ENCODE results near the gene TPPP3.

TPPP3 gene

DNA sequence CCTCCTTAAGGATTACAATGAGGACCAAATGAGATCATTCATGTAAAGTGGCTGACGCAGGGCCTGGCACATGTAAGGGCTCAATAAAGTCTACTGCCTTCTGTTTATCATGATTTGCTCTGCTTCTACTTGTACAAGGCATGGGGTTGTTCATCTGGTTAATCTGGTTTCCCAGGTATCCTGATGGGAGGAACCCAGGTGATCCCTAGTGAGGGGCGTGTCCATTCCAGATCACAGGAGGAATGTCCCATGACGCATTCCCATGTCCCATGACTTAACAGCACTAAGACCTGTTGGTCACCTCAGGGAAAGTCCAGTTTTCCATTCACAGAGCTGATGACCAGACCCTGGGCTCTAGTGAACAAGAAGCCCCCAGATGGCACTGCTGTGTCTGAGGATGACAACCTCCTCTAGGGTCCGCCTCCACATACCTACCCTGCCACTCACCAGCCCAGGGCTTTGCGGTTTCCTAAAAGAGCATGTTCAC lies 11.5 kb upstream of the TPPP3 start:
- peak; percentile 30 for DNase-seq (ENCODE audit: low read depth)

DNA sequence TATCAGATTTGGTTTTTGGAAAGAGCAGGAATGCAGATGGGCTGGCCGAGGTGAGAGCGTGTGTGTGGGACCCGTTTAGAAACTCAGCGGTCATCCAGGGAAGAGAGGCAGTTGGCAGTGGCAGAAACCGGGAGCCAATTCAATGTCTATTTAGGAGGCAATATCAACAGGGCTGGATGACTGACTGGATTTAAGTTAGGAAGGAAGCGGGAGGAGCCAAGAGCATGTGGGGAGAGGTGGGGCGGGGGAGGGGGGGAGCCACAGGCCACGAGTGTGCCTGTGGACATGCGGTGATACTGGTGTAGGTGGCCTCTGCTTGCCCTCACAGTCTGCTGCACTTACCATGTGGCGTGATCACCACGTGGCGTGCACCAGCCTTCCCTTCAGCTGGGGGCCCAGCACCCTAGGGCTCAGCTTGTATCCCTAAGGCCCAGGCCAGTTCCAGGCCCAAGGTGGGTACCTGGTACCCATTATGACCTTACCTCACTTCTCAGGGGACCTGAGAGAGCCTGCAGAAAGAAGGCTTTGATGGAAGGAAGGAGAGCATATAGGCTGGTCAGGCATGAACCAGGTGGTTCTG lies 10.8 kb upstream of the TPPP3 start:
- no peak for DNase-seq (ENCODE audit: low read depth)

DNA sequence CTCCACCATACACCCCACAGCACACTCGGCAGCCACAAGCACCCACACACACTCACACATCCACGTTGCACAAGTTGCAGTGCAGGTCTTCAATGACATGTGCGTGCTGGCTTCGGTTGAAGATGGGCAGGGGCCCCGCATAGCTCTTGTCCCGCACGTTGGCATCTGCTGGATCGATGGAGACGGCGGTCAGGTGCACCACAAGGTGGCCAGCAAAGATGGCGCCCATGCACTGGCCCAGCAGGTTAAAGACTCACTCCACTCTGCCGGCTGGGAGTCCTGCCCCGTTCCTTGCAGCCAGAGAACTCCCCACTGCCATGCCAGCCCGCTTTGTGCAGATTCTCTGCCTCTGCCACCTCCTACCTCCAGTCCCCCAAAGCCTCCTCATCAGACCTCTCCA lies 7.6 kb upstream of the TPPP3 start:
- no peak for DNase-seq (ENCODE audit: low read depth)

DNA sequence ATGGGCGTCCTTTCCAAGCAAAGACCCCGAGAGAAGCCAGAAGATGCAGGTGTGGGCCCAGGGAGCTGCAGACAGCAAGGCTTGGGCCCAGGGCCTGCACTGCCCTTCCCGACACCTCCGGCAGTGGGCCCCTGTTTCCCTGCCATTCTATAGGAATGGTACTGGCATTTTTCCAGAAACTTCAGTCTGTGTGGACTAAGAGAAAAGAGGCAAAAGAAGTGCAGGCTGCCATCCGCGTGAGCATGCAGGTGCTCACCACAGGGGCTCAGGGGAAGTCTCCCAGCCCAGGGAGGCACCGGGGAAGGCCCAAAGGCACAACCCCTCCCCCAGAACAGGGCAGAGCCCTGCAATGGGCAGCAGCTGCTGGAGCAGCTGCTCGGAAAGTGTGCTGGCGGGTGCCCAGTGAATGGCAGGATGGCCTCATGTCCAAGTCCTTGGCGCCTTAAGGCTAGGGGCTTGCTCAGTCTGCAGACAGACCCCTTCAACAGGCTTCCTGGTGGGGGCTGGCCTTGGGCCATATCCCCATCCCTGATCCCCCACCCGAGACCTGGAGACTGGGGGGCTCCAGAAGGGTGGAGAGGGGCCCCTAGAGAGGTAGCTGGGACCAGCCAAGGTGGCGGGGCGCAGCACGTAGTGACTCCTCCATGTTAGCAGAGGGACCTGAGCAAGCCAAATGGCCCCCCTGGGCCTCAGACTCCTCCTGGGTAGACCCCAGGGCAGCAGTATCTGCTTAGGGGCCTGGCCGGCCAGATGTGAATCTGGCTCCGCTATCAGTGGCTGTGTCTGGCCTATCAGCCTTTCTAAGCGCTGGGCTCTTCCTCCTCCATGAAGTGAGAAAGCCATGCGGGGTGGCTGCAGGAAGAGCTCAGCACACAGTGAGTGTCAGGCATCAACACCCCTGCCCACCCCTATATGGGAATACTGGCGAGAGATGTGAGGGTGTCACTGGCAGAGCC lies 6.7 kb upstream of the TPPP3 start:
- DNase-seq (ENCODE audit: low read depth): no peak

DNA sequence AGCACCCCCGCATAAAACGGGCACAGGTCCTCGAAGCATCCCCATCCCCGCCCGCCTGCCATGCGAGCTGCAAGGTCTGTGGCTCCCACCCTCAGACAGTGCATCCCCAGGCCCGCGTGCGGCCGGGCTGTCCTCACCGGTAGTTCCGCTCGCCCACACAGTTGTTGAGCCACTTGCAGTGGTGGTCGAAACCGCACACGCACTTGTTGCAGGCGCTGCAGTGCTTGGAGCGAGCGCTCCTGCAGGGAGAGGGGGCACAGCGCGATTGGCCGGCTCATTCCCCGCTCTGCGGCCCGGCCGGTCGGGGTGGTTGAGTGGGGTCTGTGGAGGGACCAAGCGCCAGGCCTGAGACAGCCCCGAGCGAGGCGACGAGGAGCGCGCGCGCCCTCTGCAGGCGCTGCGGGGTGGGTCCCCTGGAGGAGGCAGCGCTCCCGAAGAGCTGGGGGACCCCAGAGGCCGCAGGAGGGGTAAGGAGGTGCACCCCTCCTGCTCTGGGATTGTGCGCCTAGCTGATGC lies 6.0 kb upstream of the TPPP3 start:
- no peak for DNase-seq (ENCODE audit: low read depth)

DNA sequence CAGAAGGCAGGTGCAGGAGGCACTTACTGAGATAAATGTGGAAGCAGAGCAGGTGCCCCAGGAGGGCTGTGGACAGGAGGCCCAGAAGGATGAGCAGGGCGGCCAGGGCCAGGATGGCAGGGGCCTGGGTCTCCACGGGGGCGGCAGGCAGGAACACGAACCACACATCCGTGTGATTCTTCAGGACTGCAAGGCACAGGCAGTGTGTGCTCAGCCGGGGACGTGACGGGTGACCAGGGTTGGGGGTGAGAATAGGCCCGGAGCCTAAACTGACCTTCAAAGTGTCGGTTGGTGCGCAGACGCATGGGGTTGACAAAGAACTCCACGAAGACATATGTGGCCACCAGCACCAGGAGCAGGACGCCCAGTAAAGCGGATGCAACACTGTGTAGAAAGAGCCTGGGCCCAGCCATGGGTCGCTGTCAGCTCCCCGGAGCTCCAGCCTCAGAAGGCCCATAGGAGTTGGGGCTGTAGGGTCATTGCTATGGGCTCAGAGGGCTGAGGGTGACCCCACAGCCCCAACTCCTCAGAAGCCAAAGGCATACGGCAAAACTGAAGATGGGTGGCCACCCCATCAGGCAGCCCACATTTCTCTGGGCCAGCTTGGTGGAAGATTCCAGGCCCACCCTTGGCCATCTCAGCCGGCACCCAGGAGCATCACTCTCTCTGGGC lies 5.4 kb upstream of the TPPP3 start:
- DNase-seq (ENCODE audit: low read depth): no peak

DNA sequence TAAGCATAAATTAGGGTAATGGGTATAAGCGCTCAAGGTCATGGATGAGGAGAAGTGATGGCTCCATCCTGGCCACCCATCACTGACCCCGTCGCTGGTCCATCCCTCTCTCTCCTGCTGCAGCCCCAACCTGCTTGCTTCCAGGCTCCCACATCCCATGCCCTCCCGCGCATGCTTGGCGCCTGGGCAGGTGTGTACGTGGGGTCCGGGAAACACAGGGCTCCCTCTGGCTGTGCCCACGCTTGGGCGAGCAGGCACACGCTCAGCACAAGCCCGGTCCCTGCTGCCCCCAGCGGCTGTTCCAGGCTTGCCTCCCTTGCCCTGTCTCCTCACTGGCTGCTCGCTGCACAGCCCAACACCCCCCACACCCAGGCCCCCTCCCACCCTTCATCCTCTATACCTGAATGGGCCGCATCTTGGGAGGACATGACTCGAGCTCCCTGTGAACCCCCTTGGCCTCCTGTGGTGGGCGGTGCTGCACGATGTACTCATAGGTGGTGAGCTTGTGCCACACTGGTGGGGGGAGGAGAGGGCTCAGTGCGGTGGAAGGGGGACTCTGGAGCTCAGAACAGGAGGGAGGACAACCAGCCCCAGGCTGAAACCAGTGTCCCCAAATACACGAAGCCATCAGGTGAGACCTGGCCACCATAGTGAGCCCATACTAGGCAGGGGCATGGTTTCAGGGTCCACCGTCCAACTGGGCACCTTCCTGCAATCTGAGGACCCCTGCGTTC lies 4.7 kb upstream of the TPPP3 start:
- no peak for DNase-seq (ENCODE audit: low read depth)

DNA sequence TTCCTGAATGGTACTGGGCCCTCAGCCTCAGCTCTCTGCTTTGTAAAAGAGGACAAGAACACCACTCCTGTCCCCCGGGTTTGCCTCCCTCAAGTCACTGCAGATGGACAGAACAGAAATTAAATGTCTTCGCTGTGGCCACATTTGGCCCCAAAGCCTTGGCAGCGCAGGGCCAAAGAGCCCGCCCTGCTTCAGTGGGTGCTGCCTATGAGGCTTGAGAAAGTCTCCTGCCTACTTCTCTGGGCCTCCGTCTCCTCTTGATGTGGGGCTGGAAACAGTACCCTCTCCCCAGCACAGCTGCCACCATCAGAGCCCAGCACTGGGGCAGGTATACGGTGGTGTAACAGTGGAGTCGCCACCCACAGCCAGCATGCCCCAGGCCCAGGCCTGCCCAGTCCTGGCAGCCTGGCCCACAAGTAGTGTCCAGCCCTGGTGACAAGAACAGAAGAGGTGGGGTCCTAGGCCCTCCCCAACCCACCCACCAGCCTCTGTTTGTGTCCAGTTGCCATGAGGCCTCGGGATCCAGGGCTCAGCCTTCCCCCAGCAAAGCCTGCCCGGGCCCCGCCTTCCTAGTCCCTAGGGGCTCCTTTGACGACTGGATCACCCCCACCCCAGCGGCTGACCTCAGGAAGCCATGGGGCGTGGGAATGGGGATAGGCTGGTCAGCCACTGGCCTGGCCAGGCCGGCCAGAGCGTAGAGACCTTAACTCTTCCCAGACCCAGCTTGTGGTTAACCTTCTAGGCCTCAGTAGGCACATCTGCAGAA lies 3.9 kb upstream of the TPPP3 start:
- no peak for DNase-seq (ENCODE audit: low read depth)

DNA sequence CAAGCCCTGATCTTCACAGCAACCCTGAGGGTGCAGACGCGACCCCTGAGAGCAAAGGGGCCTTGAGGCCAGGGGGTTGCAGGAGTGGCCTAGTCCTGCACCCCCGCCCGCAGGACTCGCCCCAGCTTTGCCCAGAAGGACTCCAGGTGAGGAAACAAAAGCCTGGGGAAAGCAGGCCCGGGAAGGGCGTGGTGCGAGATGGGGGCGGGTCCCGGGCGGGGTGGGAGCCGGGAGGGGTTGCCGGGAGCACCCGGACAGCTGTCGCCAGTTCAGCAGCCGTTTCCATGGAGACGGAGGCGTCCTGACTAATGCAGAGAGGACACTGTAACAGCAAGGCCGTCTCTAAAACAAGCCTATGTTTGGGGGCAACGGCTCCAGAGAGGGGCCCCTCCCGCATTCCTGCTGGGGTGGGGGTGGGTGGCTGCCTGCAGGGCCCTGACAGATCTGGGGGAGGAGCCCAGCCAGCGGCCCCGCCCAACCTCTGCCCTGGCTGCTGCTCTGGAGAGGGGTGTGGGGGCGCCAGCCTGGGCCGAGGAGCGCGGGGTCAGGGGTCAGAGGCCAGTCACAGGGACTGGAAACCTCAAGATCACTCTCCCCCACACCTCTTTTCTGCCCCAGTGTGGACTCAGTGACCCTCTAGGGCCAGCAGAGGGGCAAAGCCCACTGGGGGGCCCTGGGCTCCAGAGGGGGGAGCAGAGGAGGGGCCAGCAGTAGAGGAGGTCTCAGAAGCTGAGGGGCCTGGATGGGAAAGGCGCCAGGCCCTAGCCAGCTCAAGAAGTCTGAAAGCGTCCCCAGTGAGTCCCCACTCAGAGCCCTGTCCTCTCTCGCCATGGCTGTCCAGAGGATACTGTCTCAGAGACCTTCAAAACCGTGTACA lies 3.1 kb upstream of the TPPP3 start:
- peak; percentile 87 for DNase-seq (ENCODE audit: low read depth)

DNA sequence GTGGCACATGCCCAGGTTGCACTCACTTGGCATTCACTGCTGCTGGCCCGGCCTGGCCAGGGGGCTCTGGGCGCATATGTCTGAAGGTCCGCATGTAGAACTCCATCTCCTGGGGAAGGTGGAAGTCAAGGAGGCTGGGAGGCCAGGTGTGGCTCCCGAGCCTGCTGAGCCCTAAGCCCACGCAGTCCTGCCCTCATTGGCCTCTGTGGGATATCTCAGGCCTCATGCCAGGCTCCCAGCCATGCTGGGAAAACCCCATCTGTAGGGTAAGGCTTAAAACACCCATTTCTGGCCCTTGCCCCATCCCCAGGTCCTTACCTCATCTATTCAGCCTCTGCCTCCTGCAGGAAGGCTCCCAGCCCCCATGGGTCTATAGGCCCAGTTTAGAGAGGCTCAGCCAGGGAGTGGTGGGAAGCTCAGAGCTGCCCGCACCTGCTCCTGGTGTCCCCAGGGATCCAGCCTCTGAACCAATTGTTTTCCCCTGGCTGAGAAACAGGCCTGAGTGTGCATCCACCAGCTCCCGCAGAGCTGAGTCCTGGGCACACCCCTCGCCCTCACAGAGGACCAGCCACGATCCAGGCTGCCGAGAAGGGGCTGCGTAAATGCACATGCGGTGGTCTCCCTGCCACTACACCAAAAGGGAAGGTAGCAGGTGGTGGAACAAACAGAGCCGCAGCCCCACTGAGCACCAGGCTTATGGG lies 2.3 kb upstream of the TPPP3 start:
- DNase-seq (ENCODE audit: low read depth): no peak

DNA sequence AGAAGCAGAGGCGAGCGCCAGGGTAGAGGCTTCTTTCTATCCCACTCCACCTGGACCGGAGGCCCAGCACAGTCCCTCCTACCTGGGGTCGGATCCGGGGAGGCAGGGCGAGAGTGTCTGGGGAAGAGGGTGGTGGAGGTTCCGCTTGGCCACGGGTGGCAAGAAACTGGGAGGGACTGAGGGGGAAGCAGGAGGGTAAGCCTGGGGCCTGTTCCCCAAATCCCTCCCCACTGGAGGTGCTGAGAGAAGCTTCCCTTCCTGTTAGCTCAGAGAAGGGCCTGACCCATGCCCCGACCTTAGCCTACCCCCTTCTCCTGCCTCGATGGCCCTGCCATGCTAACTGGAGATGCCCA lies 1.8 kb upstream of the TPPP3 start:
- DNase-seq (ENCODE audit: low read depth): no peak

DNA sequence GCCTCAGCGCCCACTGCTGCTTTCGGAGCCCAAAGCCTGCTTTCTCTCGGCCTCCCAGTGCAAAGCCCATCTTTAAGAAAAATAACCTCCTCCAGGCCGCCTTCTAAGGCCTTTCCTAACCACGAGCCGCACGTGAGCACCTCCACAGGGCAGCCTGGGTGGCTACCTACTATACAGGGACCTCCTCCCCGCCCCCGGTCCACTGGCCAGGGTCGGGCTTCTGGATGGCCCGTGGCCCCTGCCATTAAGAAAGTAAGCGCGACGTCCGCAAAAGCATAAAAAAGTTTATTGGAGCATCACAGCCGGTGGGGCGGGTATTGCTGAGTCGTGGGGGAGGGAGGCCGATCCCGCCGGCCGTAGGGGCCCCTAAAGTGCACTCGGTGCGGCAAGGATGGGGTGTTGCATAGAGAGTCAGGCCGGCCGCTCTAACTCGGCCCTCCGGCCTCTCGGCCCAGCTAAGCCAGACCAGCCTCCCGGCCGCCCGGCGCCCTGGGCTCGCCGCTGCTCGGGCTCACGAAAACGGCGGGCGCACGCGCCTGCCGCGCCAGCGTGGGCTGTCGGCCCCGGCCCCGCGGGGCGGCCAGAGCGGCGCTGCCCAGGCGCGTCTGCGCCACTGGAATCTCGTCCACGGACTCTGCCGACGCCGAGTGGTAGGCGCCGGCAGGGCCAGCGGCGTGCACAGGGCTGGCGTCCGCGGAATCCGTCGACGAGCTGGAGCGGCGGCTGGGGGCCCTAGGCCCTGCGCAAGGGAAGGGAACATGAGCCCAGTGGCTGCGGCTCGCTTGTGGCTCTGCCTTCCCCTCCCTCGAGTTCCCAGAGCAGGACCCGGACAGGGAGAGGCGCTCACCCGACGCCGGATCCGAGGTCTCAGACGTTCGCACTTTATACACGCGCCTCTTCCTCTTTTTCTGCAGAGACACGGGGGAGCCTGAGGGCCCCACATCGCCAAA lies 1.1 kb upstream of the TPPP3 start:
- DNase-seq (ENCODE audit: low read depth): no peak

DNA sequence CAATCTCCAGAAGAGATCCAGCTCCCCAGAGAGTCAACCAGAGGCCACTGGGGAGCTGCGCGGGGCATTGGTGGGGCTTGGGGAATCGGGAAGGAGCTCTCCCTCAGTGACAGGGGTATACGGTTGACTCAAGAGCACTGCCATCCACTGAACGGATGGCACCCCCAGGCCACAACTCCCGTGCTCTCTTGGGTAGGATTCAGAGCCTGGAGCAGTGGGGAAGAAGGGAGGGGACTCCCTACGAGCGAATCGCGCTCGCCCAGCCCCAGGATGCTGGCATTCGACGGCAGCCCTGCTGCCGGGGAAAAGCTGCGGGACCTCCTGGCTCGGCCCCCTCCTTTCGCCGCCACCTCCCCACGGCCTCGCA lies 473 bp upstream of the TPPP3 start:
- DNase-seq (ENCODE audit: low read depth): no peak

DNA sequence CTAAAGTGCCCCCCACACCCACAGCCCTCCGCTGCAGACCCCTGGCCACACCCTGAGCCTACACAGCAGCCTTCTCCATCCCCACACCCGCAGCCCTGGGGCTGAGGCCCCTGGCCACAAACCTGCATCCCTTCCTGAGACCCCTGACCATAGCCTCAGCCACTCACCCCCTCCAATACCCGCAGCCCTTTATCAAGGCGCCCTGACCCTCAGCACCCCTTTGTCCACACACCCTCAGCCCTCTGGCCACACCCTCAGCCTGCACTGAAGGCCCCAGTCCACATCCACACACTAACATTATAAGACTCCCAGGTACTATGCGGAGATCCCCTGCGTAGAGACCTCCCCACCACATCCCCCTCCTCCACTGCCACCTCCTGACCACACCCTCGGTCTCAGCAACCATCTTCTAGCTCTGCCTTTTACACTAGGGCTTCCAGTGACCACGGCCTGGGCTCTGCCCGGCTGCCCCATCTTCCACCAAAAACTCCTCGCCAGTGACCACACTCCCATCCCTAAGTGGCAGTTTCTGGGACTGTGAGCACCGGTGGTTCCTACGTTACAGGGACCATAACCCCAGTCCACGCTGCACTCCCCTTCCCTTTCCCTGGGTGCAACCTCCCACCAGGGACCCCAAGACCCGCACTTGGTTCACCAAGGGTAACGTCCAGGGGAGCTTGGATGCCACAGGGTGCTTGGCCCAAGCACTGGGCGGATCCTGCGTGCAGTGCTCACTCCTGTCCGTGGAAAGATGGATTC lies 818 bp downstream of the TPPP3 start:
- no peak for DNase-seq (ENCODE audit: low read depth)

DNA sequence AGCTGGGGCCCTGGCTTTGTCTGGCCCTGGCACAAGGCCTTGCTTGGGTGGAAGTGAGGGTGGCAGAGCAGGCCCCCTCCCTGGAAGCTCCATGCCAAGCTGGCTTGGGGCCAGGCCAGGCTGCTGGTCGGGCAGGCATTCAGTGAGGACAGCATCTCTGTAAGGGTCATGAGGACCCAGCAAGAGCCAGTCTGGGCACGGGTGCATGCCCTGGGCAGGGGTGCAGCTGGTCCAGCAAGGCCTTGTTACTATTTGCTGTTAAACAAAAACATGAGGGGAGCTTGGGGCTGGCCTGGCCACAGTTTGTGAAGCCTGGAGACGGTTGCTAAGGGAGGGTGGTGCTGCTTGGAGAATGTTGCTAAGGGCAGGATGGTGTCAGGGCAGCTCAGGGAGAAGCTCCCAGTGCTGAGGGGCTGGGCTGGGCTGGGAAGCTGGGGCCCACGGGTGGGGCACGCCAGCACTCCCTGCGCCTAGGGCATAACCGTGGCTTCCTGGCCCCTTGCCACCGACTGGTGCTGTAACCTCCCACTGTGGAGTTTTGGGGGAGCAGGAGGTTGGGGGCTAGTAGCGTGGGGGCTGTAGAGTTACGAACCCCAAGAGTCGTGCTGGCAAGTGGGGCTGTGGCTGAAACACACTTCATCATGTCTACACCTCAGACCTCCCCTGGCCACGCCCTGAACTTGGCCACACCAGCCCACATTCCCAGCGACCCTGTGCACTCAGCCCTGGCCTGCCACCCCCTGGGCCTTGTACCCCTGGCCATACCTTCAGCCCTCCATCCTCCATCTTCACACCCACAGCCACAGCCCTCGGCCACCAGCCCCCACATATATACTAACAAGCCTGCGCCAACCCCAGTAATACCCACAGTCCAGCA lies 1.6 kb downstream of the TPPP3 start:
- DNase-seq (ENCODE audit: low read depth): no peak

DNA sequence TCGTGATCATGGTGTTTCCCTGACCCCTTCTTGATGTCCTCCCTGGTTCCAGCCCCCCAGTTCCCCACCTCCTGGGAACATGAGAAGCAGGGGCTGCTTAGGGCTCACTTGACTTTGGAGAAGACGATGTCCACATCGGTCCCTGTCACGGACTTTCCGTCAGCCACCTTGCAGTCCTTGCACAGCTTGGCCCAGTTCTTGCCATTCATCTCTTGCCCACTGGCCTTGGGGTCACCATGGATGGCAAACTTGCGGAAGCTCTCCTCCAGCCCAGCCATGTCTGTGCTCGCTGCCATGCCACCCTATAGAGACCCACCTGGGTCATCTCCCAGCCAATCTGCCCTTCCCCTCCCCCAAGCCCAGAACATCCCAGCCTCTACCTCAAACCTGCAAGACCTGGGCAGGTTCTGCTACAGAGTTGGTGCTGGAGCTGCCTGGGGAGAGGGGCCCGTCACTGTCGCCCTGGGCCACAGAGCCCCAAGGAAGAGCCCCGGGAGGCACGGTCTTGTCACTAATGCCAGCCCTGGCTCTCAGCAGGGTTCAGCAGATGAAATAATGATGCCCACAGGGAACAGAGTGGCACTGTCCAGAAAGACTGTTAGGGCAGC lies 2.4 kb downstream of the TPPP3 start:
- DNase-seq (ENCODE audit: low read depth): no peak
